Measurements from ENCODE around the gene DRC7.

DRC7 gene

GRCh38 chr16:57734308-57734924, 39.8 kb downstream of the DRC7 start:
- TF ChIP-seq CTCF (IDR thresholded peaks at IDR 0.05; ENCODE audit: low read depth, low read length) = no peak
- no peak for DNase-seq (ENCODE audit: low read depth in 2 of 2)
- H3K4me3 ChIP-seq (replicated peaks in 1 of 2; ENCODE audit: low read depth in 2 of 2, low read length in 2 of 2) = peak overlapping the region; percentile 81 to 87

GRCh38 chr16:57734925-57735754, 40.5 kb downstream of the DRC7 start:
- DNase-seq (ENCODE audit: low read depth in 2 of 2) = peak; percentile 100
- peak overlapping the region; percentile 81 to 99 for H3K4me3 ChIP-seq (replicated peaks in 1 of 2; ENCODE audit: low read depth in 2 of 2, low read length in 2 of 2)
- TF ChIP-seq CTCF (IDR thresholded peaks at IDR 0.05; ENCODE audit: low read depth, low read length) = no peak

GRCh38 chr16:57735755-57736418, 41.3 kb downstream of the DRC7 start, which contains the start of gene KATNB1:
Gene KATNB1, plus strand, starts transcription at chr16:57735770. Its CDS starts 1,474 bp downstream, at chr16:57737244.
- TF ChIP-seq CTCF (IDR thresholded peaks at IDR 0.05; ENCODE audit: low read depth, low read length) = no peak
- no peak for DNase-seq (ENCODE audit: low read depth in 2 of 2)
- H3K4me3 ChIP-seq (replicated peaks in 1 of 2; ENCODE audit: low read depth in 2 of 2, low read length in 2 of 2) = peak within 1 kb of the TSS; percentile 81 to 99

GRCh38 chr16:57736419-57737351, 42.1 kb downstream of the DRC7 start:
- peak overlapping the region; percentile 73 to 99 for H3K4me3 ChIP-seq (replicated peaks in 1 of 2; ENCODE audit: low read depth in 2 of 2, low read length in 2 of 2)
- peak; percentile 78 to 85 for DNase-seq (ENCODE audit: low read depth in 2 of 2)
- TF ChIP-seq CTCF (IDR thresholded peaks at IDR 0.05; ENCODE audit: low read depth, low read length) = peak; percentile 8

GRCh38 chr16:57738844-57739243, 44.2 kb downstream of the DRC7 start:
- TF ChIP-seq CTCF (IDR thresholded peaks at IDR 0.05; ENCODE audit: low read depth, low read length) = no peak
- no peak for DNase-seq (ENCODE audit: low read depth in 2 of 2)

More at GRCh38 chr16:57738844-57739243, 44.2 kb downstream of the DRC7 start:
- H3K4me3 ChIP-seq (replicated peaks in 1 of 2; ENCODE audit: low read depth in 2 of 2, low read length in 2 of 2) = no peak overlapping the region
